K562 (cell line): ENCODE results near the gene ZNRD2. TPM values are rescaled to one million over a fixed set of nuclear protein-coding genes. Genes with fewer than 3 reads are reported as not detected.

ENCODE experiments used
- ATAC-seq: fragments of 200-7000 bp; cut with Tn5 transposase; 3 replicates; pipeline ENCODE4 v1.9.1; 2020; ENCODE audit warnings: moderate library complexity
- BruUV-seq: library from RNA; stranded (reverse); fragments of 400-500 nt; replicated peaks from 2 replicates; lab custom pipeline; 2021; lab: Mats Ljungman, UMichigan
- CTCF ChIA-PET: fragments of 300-600 bp; formaldehyde crosslinking; extraction: SDS; loops from one replicate; lab custom pipeline; 2021; ENCODE audit warnings: low intra/inter-chr PET ratio; lab: Yijun Ruan, JAX
- POLR2A ChIA-PET: fragments of 300-600, 350-650 bp; sonication (Branson Sonifier 250); formaldehyde crosslinking; extraction: SDS; loops from one replicate; lab custom pipeline; 2021; ENCODE audit warnings: antibody characterized with exemption, inconsistent platforms; lab: Yijun Ruan, JAX
- DNase-seq, 4 experiments: peaks; one replicate each; pipeline versions ENCODE4 v3.0.0 to v3.0.0-alpha.2; 2011 to 2018; ENCODE audit warnings: low spot score in 3 of 4, mixed read lengths in 3 of 4; ENCODE audit errors: extremely low read depth in 1 of 4
- FAIRE-seq: peaks from 2 replicates; lab custom pipeline; 2011; peaks lifted over from hg19 to GRCh38; lab: Jason Lieb, UNC
- H2AFZ ChIP-seq: 2 replicates; pipeline ENCODE4 v1.6.0; 2011; ENCODE audit warnings: low read depth, low read length, control low read depth, inconsistent platforms
- H3K27ac ChIP-seq: fragments of 200-600 bp; 3 replicates; pipeline ENCODE4 v1.8.0; 2011; ENCODE audit warnings: low read depth, mild to moderate bottlenecking, control low read depth, inconsistent platforms, low read length, moderate library complexity, mixed read lengths; ENCODE audit errors: extremely low read depth
- H3K27me3 ChIP-seq, 2 experiments: fragments of 300-600 bp in 1 of 2; 2 replicates in 1 of 2; 3 replicates in 1 of 2; pipeline versions ENCODE4 v1.6.0 to v1.8.0; 2011; ENCODE audit warnings: inconsistent platforms in 2 of 2, low read length in 2 of 2, mild to moderate bottlenecking in 1 of 2, mixed read lengths in 1 of 2, moderate library complexity in 1 of 2; ENCODE audit not compliant: control insufficient read depth in 2 of 2, insufficient read depth in 2 of 2
- H3K36me3 ChIP-seq: fragments of 300-600 bp; 3 replicates; pipeline ENCODE4 v1.8.0; 2011; ENCODE audit warnings: mild to moderate bottlenecking, low read length, inconsistent platforms; ENCODE audit not compliant: control insufficient read depth, insufficient read depth
- H3K4me1 ChIP-seq, 2 experiments: fragments of 200-600 bp in 1 of 2; replicated peaks in 1 of 2; 2 replicates in 1 of 2; 3 replicates in 1 of 2; pipeline versions ENCODE4 v1.5.1 to v1.8.0; 2011; ENCODE audit warnings: inconsistent platforms in 2 of 2, low read length in 2 of 2, mild to moderate bottlenecking in 1 of 2, mixed read lengths in 1 of 2, moderate library complexity in 1 of 2; ENCODE audit not compliant: control insufficient read depth in 2 of 2, insufficient read depth in 2 of 2
- H3K4me2 ChIP-seq: 2 replicates; pipeline ENCODE4 v1.6.1; 2011; ENCODE audit warnings: low read length, control low read depth, inconsistent platforms, mixed read lengths; ENCODE audit not compliant: insufficient read depth
- H3K4me3 ChIP-seq: fragments of 200-600 bp; sonication (generic), shearing (Covaris generic); 2 replicates; pipeline ENCODE4 v1.5.1; 2016; ENCODE audit warnings: control low read depth, inconsistent platforms
- H3K79me2 ChIP-seq: fragments of 200-600 bp; 3 replicates; pipeline ENCODE4 v1.8.0; 2011; ENCODE audit warnings: low read length, inconsistent platforms; ENCODE audit not compliant: control insufficient read depth, insufficient read depth
- H3K9ac ChIP-seq, 2 experiments: 2 replicates each; pipeline versions ENCODE4 v1.6.0 to v1.6.1; 2011; ENCODE audit warnings: low read depth in 2 of 2, low read length in 2 of 2, control low read depth in 1 of 2, inconsistent platforms in 1 of 2, mild to moderate bottlenecking in 1 of 2, mixed read lengths in 1 of 2; ENCODE audit not compliant: insufficient read depth in 1 of 2
- H3K9me1 ChIP-seq: one replicate; pipeline ENCODE4 v1.6.0; 2011; ENCODE audit warnings: inconsistent platforms, mild to moderate bottlenecking, low read length, moderate library complexity; ENCODE audit not compliant: control insufficient read depth, insufficient read depth
- H3K9me3 ChIP-seq: replicated peaks from 2 replicates; pipeline ENCODE4 v1.5.1; 2011; ENCODE audit warnings: low read depth, low read length, inconsistent platforms; ENCODE audit not compliant: control insufficient read depth, insufficient read depth
- H4K20me1 ChIP-seq: replicated peaks from 2 replicates; pipeline ENCODE4 v1.6.1; 2011; ENCODE audit warnings: low read length, inconsistent platforms, mixed read lengths; ENCODE audit not compliant: control insufficient read depth, insufficient read depth
- RBFOX2 ChIP-seq: fragments of 200-400 bp; formaldehyde crosslinking; IDR thresholded peaks from 2 replicates; pipeline ENCODE4 v1.6.1; 2017; ENCODE audit warnings: low read depth, mild to moderate bottlenecking, low read length, moderate library complexity
- TCF7 ChIP-seq: sonication (generic); IDR thresholded peaks from 2 replicates; pipeline ENCODE4 v1.6.1; 2016; ENCODE audit warnings: antibody characterized with exemption, borderline replicate concordance
- ZBTB7A ChIP-seq: IDR thresholded peaks from 2 replicates; pipeline ENCODE4 v1.6.1; 2011; ENCODE audit warnings: low read depth, mild to moderate bottlenecking, low read length, moderate library complexity, borderline replicate concordance; ENCODE audit not compliant: control insufficient read depth
- ZNF232 ChIP-seq: sonication (generic); formaldehyde crosslinking; IDR thresholded peaks from 2 replicates; pipeline ENCODE4 v1.8.0; 2022; ENCODE audit warnings: mild to moderate bottlenecking, missing genetic modification reagents
- WGBS: fragments of 100-300 bp; shearing (Covaris generic); methylation state at CpG from one replicate; pipeline ENCODE4 v1.1.6; 2016; ENCODE audit warnings: low coverage, mixed read lengths; ENCODE audit not compliant: insufficient coverage; ENCODE audit errors: missing lambda C conversion rate; 5-methylcytosine and 5-hydroxymethylcytosine counted together
- in situ Hi-C: fragments of 300-500 bp; cut with MboI; formaldehyde crosslinking; loops from 4 replicates; pipeline ENCODE4 v1.15.0; 2018; ENCODE audit warnings: inconsistent platforms, mixed read lengths
- intact Hi-C: fragments of 100-400 bp; cut with micrococcal nuclease; formaldehyde crosslinking; loops from 2 replicates; pipeline ENCODE4 v1.14.2; 2022
- polyA plus RNA-seq, 8 experiments: library from polyadenylated mRNA; depleted of rRNA in 4 of 8; stranded (reverse) in 5 of 8; unstranded in 3 of 8; fragments of >200 nt; fragmentation: Nextera tagmentation in 2 of 8; fragmentation: Illumina TruSeq in 1 of 8; extraction: Ambion mirVana in 2 of 8; extraction: Trizol in 1 of 8; gene quantifications; 2 replicates each; pipeline versions ENCODE4 v1.2.1 to v1.2.3, GENCODE V29; 2011 to 2014; ENCODE audit warnings: inconsistent platforms in 1 of 8, missing spikeins in 1 of 8
- total RNA-seq, 7 experiments: library from RNA; depleted of rRNA in 6 of 7; stranded (reverse); fragments of >200 nt in 6 of 7; fragmentation: Illumina TruSeq in 2 of 7; extraction: Trizol in 2 of 7; gene quantifications; 2 replicates each; pipeline versions ENCODE4 v1.2.1 to v1.2.3, GENCODE V29; 2011 to 2021; ENCODE audit warnings: low replicate concordance in 1 of 7

ZNRD2 gene
- total and polyA plus RNA-seq, 9 of the 15 experiments (the other 6 are each of a cell fraction or from before 2014, with no cell fraction given) = 13.4 to 129 (median 60.4) TPM

DNA sequence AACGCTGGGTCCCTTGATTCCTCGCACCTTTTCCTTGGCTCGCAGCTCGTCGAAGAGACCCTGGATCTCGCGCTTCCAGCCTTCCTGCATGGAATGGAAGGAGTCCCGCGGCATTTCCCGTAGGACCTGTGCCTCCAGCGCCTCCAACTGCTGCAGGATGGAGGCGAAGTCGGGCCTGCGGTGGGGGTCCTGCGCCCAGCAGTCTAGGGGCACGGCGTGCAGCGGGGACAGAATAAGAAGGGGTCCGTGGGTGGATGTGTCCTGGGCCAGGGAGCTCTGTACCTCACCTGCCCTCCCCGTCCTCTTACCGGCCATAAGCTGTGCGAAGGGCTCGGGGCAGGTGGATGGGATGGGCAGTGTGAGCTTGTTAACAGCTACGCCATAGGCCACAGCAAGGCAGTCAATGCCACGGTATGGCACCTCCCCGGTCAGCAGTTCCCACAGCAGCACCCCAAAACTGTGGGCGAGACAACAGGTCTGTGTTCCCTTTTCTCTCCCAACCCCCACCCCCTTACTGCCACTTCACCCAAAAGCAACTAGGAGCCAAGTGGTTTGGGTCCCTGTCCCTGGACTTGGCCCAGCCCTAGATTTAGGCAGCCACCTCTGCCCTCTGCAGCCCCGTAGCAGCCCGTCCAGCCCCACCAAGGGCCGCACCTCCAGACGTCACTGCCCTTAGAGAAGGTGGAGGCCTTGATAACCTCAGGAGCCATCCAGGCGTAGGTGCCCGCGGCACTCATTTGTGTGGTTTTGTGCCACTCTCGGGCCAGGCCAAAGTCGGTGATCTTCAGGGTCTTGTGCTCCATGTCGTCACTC, 37.5 kb downstream of the ZNRD2 start:
- no peak overlapping the region for H3K4me2 ChIP-seq
- in situ Hi-C loops (no loop called here), intact Hi-C loops (no loop called here)
- no peaks in the 10 kb centered on the region for H3K27me3 ChIP-seq
- no peak overlapping the region for H3K4me3 ChIP-seq
- WGBS = 95% methylated on average over 30 of the region's 37 CpGs
- peaks cover 19% of the 10 kb centered on the region for H3K79me2 ChIP-seq
- no peak for ATAC-seq
- no peak for FAIRE-seq
- peaks cover 70% of the 10 kb centered on the region; the same call in 2 of the 3 replicates for H3K36me3 ChIP-seq
- no peaks in the 10 kb centered on the region for H4K20me1 ChIP-seq
- CTCF ChIA-PET = no interaction called here
- H3K27ac ChIP-seq = no peak overlapping the region
- DNase-seq = no peak
- H3K9me3 ChIP-seq = no peaks in the 10 kb centered on the region
- no TSS peak for BruUV-seq
- peaks cover 3% of the 10 kb centered on the region for H3K9me1 ChIP-seq
- POLR2A ChIA-PET = interaction anchor here (0.6 kb wide), 1 partner anchor 728 kb away, joined by 3 read pairs; the partner anchor contains the start of gene RIN1
- peaks cover 16 to 47% of the 10 kb centered on the region in 2 experiments; a peak in 4 of 5 replicates for H3K4me1 ChIP-seq
- no peak overlapping the region for H3K9ac ChIP-seq
- no peak for TF ChIP-seq ZNF232
- peak; percentile 15 for TF ChIP-seq RBFOX2
- H2AFZ ChIP-seq = no peak overlapping the region

DNA sequence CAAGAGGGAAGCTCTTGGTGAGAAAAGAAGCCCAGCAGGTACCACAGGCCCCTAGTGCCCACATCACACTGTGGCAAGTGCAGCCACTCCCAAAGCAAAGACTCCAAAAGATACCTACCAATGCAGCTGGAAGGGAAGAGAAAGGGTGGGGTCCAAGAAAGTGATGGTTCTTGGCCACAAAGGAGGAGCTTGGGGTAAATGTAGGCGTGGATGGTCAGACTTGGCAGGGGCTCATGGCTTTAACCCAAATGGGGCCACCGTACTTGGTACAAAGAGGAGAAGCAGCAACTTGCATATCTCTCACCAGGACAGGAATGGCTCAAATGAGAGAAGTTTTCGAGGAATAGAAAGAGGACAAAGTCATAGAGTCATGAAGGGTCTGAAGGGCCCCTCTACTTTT, 39.0 kb downstream of the ZNRD2 start:
- CTCF ChIA-PET = no interaction called here
- no peaks in the 10 kb centered on the region for H3K9me3 ChIP-seq
- peaks cover 22 to 61% of the 10 kb centered on the region in 2 experiments for H3K4me1 ChIP-seq
- no peak overlapping the region for H3K4me2 ChIP-seq
- 86% methylated on average over 3 of the region's 3 CpGs for WGBS
- no peaks in the 10 kb centered on the region for H3K27me3 ChIP-seq
- TF ChIP-seq TCF7 (no peak), ZBTB7A (no peak)
- POLR2A ChIA-PET = interaction anchor here (1.1 kb wide), 2 partner anchors 104 to 112 kb away, joined by 4 to 5 read pairs; no protein-coding TSS in a partner anchor
- in situ Hi-C loops (no loop called here), intact Hi-C loops (no loop called here)
- FAIRE-seq (no peak), DNase-seq (no peak), ATAC-seq (no peak)
- H3K36me3 ChIP-seq = peaks cover 65% of the 10 kb centered on the region; the same call in 2 of the 3 replicates
- no peaks in the 10 kb centered on the region for H4K20me1 ChIP-seq
- peak overlapping the region in 1 of 2 experiments; percentile 72; a peak in 1 of 4 replicates for H3K9ac ChIP-seq
- no peak overlapping the region for H3K4me3 ChIP-seq
- no TSS peak for BruUV-seq
- no peak overlapping the region for H2AFZ ChIP-seq
- H3K27ac ChIP-seq = no peak overlapping the region
- H3K9me1 ChIP-seq = peaks cover 3% of the 10 kb centered on the region
- peaks cover 33% of the 10 kb centered on the region for H3K79me2 ChIP-seq
